KMS-11 (cell line): ENCODE measurements around the gene MT1A.
"Not testable (repeated sequence)": the region's sequence is repeated elsewhere in the genome, so short reads cannot be mapped to it uniquely, and the experiment has no call there.

Experiments used
- H2AFZ ChIP-seq: fragments of 200-600 bp; sonication (generic); 2 replicates; pipeline ENCODE4 v1.6.1; 2016; ENCODE audit warnings: antibody characterized with exemption, mixed run types, low read depth
- H3K27ac ChIP-seq: fragments of 200-600 bp; sonication (generic); 2 replicates; pipeline ENCODE4 v1.6.1; 2016; ENCODE audit warnings: mild to moderate bottlenecking, mixed run types
- H3K27me3 ChIP-seq: fragments of 200-600 bp; sonication (generic); 2 replicates; pipeline ENCODE4 v1.6.1; 2017; ENCODE audit warnings: mild to moderate bottlenecking, low read depth, mixed run types, moderate library complexity; ENCODE audit not compliant: insufficient read depth
- H3K36me3 ChIP-seq: fragments of 200-600 bp; sonication (generic); 2 replicates; pipeline ENCODE4 v1.6.1; 2017; ENCODE audit warnings: mild to moderate bottlenecking, mixed run types; ENCODE audit not compliant: insufficient read depth
- H3K4me1 ChIP-seq: fragments of 200-600 bp; sonication (generic); 2 replicates; pipeline ENCODE4 v1.6.1; 2016; ENCODE audit warnings: mild to moderate bottlenecking, low read depth, mixed run types; ENCODE audit not compliant: poor library complexity, severe bottlenecking
- H3K4me2 ChIP-seq: fragments of 200-600 bp; sonication (generic); 2 replicates; pipeline ENCODE4 v1.7.0; 2016; ENCODE audit warnings: mild to moderate bottlenecking, mixed run types
- H3K4me3 ChIP-seq: fragments of 200-600 bp; sonication (generic); IDR thresholded peaks from 2 replicates; pipeline ENCODE4 v1.6.1; 2017; ENCODE audit warnings: low read depth, low read length, mixed read lengths; ENCODE audit not compliant: insufficient read depth
- H3K79me2 ChIP-seq: fragments of 200-600 bp; sonication (generic); 2 replicates; pipeline ENCODE4 v1.6.1; 2016; ENCODE audit warnings: low read depth, mixed run types; ENCODE audit not compliant: insufficient read depth
- H3K9ac ChIP-seq: fragments of 200-600 bp; sonication (generic); 2 replicates; pipeline ENCODE4 v1.6.1; 2016; ENCODE audit warnings: mild to moderate bottlenecking, mixed run types
- H4K20me1 ChIP-seq: fragments of 200-600 bp; sonication (generic); 2 replicates; pipeline ENCODE4 v1.6.1; 2016; ENCODE audit warnings: mild to moderate bottlenecking, mixed run types; ENCODE audit not compliant: insufficient read depth
- CTCF ChIP-seq: fragments of 200-600 bp; sonication (generic); conservative IDR thresholded peaks from 2 replicates; pipeline ENCODE4 v1.6.1; 2017; ENCODE audit warnings: low read depth, mild to moderate bottlenecking, antibody characterized with exemption, low read length, moderate library complexity, mixed read lengths

Gene MT1A

GRCh38 chr16:56672761-56673536 is 34.5 kb downstream of the MT1A start:
- no peaks in the 10 kb centered on the region for H3K36me3 ChIP-seq
- no peak overlapping the region for H3K9ac ChIP-seq
- no peak overlapping the region for H2AFZ ChIP-seq

GRCh38 chr16:56673921-56674320 is 35.5 kb downstream of the MT1A start:
- Histone ChIP-seq H3K4me3 (no peak overlapping the region), H3K36me3 (no peaks in the 10 kb centered on the region), H4K20me1 (no peaks in the 10 kb centered on the region), H3K4me1 (no peaks in the 10 kb centered on the region), H3K27ac (no peak overlapping the region), H3K9ac (no peak overlapping the region), H3K4me2 (no peak overlapping the region), H3K79me2 (no peaks in the 10 kb centered on the region), H2AFZ (no peak overlapping the region), H3K27me3 (peaks cover 13% of the 10 kb centered on the region; the same call in 1 of the 2 replicates)
- TF ChIP-seq CTCF, result no peak

More at GRCh38 chr16:56672761-56673536, 34.5 kb downstream of the MT1A start:
- no peaks in the 10 kb centered on the region for H3K4me1 ChIP-seq
- H3K27me3 ChIP-seq, result peaks cover 13% of the 10 kb centered on the region; the same call in 1 of the 2 replicates
- H4K20me1 ChIP-seq, result no peaks in the 10 kb centered on the region
- H3K79me2 ChIP-seq, result no peaks in the 10 kb centered on the region
- no peak for TF ChIP-seq CTCF
- H3K4me2 ChIP-seq, result no peak overlapping the region
- H3K27ac ChIP-seq, result no peak overlapping the region
- H3K4me3 ChIP-seq, result no peak overlapping the region

- H3K4me3 ChIP-seq, H3K36me3 ChIP-seq, H3K27ac ChIP-seq, H3K4me1 ChIP-seq, H3K4me2 ChIP-seq, H4K20me1 ChIP-seq, H3K27me3 ChIP-seq, H2AFZ ChIP-seq, H3K79me2 ChIP-seq, H3K9ac ChIP-seq: not testable (repeated sequence)
Observed at GRCh38 chr16:56674570-56674969, 36.1 kb downstream of the MT1A start.

GRCh38 chr16:56675685-56676210 is 37.3 kb downstream of the MT1A start:
- Histone ChIP-seq H4K20me1 (no peaks in the 10 kb centered on the region), H3K9ac (no peak overlapping the region), H3K27ac (no peak overlapping the region), H3K4me2 (no peak overlapping the region), H3K36me3 (no peaks in the 10 kb centered on the region), H3K27me3 (0 out of 2 replicates have a peak, but pooled peaks cover 4% of the 10 kb centered on the region), H3K4me1 (no peaks in the 10 kb centered on the region), H2AFZ (no peak overlapping the region), H3K4me3 (no peak overlapping the region), H3K79me2 (no peaks in the 10 kb centered on the region)
- no peak for TF ChIP-seq CTCF

- Histone ChIP-seq H3K27ac (no peak overlapping the region), H3K9ac (no peak overlapping the region), H3K4me2 (no peak overlapping the region), H3K27me3 (no peaks in the 10 kb centered on the region), H4K20me1 (no peaks in the 10 kb centered on the region), H3K79me2 (no peaks in the 10 kb centered on the region), H3K4me1 (no peaks in the 10 kb centered on the region), H2AFZ (no peak overlapping the region), H3K4me3 (no peak overlapping the region), H3K36me3 (no peaks in the 10 kb centered on the region)
- TF ChIP-seq CTCF, result no peak
Observed at GRCh38 chr16:56677474-56677873, 39.0 kb downstream of the MT1A start.
